ENCODE data around the gene WDR81. TPM values are rescaled to one million over a fixed set of nuclear protein-coding genes. Genes with fewer than 3 reads are reported as not detected.

WDR81 gene
- total RNA-seq, 1 experiment from 2014 or later, result 17.3 TPM

DNA sequence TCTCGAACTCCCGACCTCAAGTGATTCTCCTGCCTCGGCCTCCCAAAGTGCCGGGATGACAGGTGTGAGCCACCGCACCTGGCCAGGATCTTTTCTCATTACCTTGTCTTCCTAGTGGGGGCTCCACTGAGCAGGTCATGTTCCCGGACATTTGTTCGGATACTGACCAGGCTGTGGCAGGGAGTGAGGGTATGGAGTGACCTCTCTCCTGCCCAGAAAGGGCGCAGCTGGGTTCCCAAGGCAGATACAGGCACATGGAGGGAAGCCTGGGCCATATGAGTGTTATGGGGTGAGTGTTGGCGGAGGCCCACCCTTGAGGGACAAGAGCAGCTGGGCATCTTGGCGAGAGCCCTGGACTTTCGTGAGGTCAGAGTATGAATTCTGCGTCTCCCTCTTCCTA, 42.9 kb downstream of the WDR81 start:
- Histone ChIP-seq H3K4me3 (replicated peaks in 1 of 2; ENCODE audit: low read depth in 1 of 2, low read length in 2 of 2) (no peak overlapping the region), H3K9me2 (ENCODE audit: insufficient read depth) (no peaks in the 10 kb centered on the region), H3K27me3 (ENCODE audit: insufficient read depth, low read length) (no peaks in the 10 kb centered on the region), H4K20me1 (ENCODE audit: insufficient read depth) (no peaks in the 10 kb centered on the region), H3K4me1 (ENCODE audit: control insufficient read depth in 1 of 2, insufficient read depth in 2 of 2, low read length in 2 of 2) (peaks cover 0 to 8% of the 10 kb centered on the region in 2 experiments; a peak in 2 of 4 replicates), H3K79me2 (ENCODE audit: insufficient read depth, low read length) (no peaks in the 10 kb centered on the region), H3K9me3 (ENCODE audit: control insufficient read depth in 1 of 2, insufficient read depth in 1 of 2, low read depth in 1 of 2, low read length in 2 of 2) (no peaks in the 10 kb centered on the region), H3K9ac (ENCODE audit: low read length) (no peak overlapping the region), H3K4me2 (ENCODE audit: low read length) (no peak overlapping the region), H3K36me3 (ENCODE audit: control insufficient read depth in 1 of 2, insufficient read depth in 2 of 2, low read length in 2 of 2) (no peaks in the 10 kb centered on the region), H3K27ac (ENCODE audit: low read depth, low read length) (no peak overlapping the region), H2AFZ (ENCODE audit: low read depth, low read length, poor library complexity, severe bottlenecking) (no peak overlapping the region)
- intact Hi-C loops (cut with micrococcal nuclease), result loop anchor here (5.0 kb wide), 1 partner anchor 45 kb away; the partner anchor contains the start of gene WDR81
- RAD21 ChIA-PET (ENCODE audit: low non-redundant PET in 1 of 2, low total read pairs in 2 of 2, uncharacterized antibody in 2 of 2, unreplicated experiment in 2 of 2), result no interaction called here
- DNase-seq (ENCODE audit: low read depth, low spot score) (no peak), ATAC-seq (peak; percentile 56)
- CTCF ChIA-PET, result no interaction called here
- BruUV-seq (replicated peaks), result no TSS peak
- TF ChIP-seq ELF1 (IDR thresholded peaks at IDR 0.05; ENCODE audit: borderline replicate concordance, low read depth), result no peak
- TF ChIP-seq, protein P1, sequence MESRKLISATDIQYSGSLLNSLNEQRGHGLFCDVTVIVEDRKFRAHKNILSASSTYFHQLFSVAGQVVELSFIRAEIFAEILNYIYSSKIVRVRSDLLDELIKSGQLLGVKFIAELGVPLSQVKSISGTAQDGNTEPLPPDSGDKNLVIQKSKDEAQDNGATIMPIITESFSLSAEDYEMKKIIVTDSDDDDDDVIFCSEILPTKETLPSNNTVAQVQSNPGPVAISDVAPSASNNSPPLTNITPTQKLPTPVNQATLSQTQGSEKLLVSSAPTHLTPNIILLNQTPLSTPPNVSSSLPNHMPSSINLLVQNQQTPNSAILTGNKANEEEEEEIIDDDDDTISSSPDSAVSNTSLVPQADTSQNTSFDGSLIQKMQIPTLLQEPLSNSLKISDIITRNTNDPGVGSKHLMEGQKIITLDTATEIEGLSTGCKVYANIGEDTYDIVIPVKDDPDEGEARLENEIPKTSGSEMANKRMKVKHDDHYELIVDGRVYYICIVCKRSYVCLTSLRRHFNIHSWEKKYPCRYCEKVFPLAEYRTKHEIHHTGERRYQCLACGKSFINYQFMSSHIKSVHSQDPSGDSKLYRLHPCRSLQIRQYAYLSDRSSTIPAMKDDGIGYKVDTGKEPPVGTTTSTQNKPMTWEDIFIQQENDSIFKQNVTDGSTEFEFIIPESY (IDR thresholded peaks at IDR 0.05; ENCODE audit: extremely low read depth, insufficient replicate concordance, low read length), result no peak
- TF ChIP-seq, protein P2, sequence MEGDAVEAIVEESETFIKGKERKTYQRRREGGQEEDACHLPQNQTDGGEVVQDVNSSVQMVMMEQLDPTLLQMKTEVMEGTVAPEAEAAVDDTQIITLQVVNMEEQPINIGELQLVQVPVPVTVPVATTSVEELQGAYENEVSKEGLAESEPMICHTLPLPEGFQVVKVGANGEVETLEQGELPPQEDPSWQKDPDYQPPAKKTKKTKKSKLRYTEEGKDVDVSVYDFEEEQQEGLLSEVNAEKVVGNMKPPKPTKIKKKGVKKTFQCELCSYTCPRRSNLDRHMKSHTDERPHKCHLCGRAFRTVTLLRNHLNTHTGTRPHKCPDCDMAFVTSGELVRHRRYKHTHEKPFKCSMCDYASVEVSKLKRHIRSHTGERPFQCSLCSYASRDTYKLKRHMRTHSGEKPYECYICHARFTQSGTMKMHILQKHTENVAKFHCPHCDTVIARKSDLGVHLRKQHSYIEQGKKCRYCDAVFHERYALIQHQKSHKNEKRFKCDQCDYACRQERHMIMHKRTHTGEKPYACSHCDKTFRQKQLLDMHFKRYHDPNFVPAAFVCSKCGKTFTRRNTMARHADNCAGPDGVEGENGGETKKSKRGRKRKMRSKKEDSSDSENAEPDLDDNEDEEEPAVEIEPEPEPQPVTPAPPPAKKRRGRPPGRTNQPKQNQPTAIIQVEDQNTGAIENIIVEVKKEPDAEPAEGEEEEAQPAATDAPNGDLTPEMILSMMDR (IDR thresholded peaks at IDR 0.05 in 2 of 3, conservative IDR thresholded peaks at IDR 0.05 in 1 of 3; ENCODE audit: borderline replicate concordance in 1 of 3, insufficient read depth in 1 of 3, low read depth in 2 of 3, low read length in 2 of 3), result peak in 2 of 3 experiments; percentile 38 to 44; a peak in 4 of 6 replicates
- no peak for TF ChIP-seq FOSL1 (IDR thresholded peaks at IDR 0.05; ENCODE audit: low read depth)
- POLR2A ChIA-PET, result no interaction called here
